ENCODE measurements around the gene WASF2. TPM values are rescaled to one million over a fixed set of nuclear protein-coding genes. Genes with fewer than 3 reads are reported as not detected.

WASF2 gene
- total RNA-seq, 1 donor from 2014 or later: 97.8 TPM

- no peak overlapping the region for H3K4me3 Mint-ChIP-seq
- no peak overlapping the region for H3K27ac Mint-ChIP-seq
- TF ChIP-seq CTCF (IDR thresholded peaks at IDR 0.05; ENCODE audit: unreplicated experiment): no peak
- no peaks in the 10 kb centered on the region for H3K27me3 Mint-ChIP-seq (ENCODE audit: low read depth)
- no peaks in the 10 kb centered on the region for H3K9me3 Mint-ChIP-seq
- H3K4me1 Mint-ChIP-seq: peaks cover 35% of the 10 kb centered on the region
- no peak for DNase-seq (ENCODE audit: low spot score in 2 of 2, unreplicated experiment in 2 of 2)
- H3K36me3 Mint-ChIP-seq: peaks cover 11% of the 10 kb centered on the region
Observed at GRCh38 chr1:27447399-27447798, 42.6 kb downstream of the WASF2 start.

- DNase-seq (ENCODE audit: low spot score in 2 of 2, unreplicated experiment in 2 of 2): no peak
- no peaks in the 10 kb centered on the region for H3K27me3 Mint-ChIP-seq (ENCODE audit: low read depth)
- no peaks in the 10 kb centered on the region for H3K9me3 Mint-ChIP-seq
- H3K27ac Mint-ChIP-seq: no peak overlapping the region
- TF ChIP-seq CTCF (IDR thresholded peaks at IDR 0.05; ENCODE audit: unreplicated experiment): no peak
- peaks cover 34% of the 10 kb centered on the region for H3K4me1 Mint-ChIP-seq
- H3K36me3 Mint-ChIP-seq: peaks cover 11% of the 10 kb centered on the region
- H3K4me3 Mint-ChIP-seq: no peak overlapping the region
Observed at GRCh38 chr1:27446496-27447020, 43.4 kb downstream of the WASF2 start.

GRCh38 chr1:27445177-27445936, 44.6 kb downstream of the WASF2 start:
- no peak for TF ChIP-seq CTCF (IDR thresholded peaks at IDR 0.05; ENCODE audit: unreplicated experiment)
- peak overlapping the region; percentile 68 for H3K27ac Mint-ChIP-seq
- peaks cover 28% of the 10 kb centered on the region for H3K4me1 Mint-ChIP-seq
- H3K9me3 Mint-ChIP-seq: no peaks in the 10 kb centered on the region
- H3K36me3 Mint-ChIP-seq: peaks cover 11% of the 10 kb centered on the region
- no peaks in the 10 kb centered on the region for H3K27me3 Mint-ChIP-seq (ENCODE audit: low read depth)
- H3K4me3 Mint-ChIP-seq: no peak overlapping the region
- no peak for DNase-seq (ENCODE audit: low spot score in 2 of 2, unreplicated experiment in 2 of 2)

GRCh38 chr1:27444632-27445031, 45.3 kb downstream of the WASF2 start:
- H3K27me3 Mint-ChIP-seq (ENCODE audit: low read depth): no peaks in the 10 kb centered on the region
- H3K4me3 Mint-ChIP-seq: no peak overlapping the region
- no peak for DNase-seq (ENCODE audit: low spot score in 2 of 2, unreplicated experiment in 2 of 2)
- TF ChIP-seq CTCF (IDR thresholded peaks at IDR 0.05; ENCODE audit: unreplicated experiment): no peak
- peak overlapping the region; percentile 25 for H3K27ac Mint-ChIP-seq
- H3K4me1 Mint-ChIP-seq: peaks cover 28% of the 10 kb centered on the region
- H3K36me3 Mint-ChIP-seq: peaks cover 14% of the 10 kb centered on the region
- no peaks in the 10 kb centered on the region for H3K9me3 Mint-ChIP-seq

- no peak for DNase-seq (ENCODE audit: low spot score in 2 of 2, unreplicated experiment in 2 of 2)
- no peak overlapping the region for H3K27ac Mint-ChIP-seq
- peaks cover 3% of the 10 kb centered on the region for H3K36me3 Mint-ChIP-seq
- TF ChIP-seq CTCF (IDR thresholded peaks at IDR 0.05; ENCODE audit: unreplicated experiment): no peak
- peaks cover 28% of the 10 kb centered on the region for H3K4me1 Mint-ChIP-seq
- H3K4me3 Mint-ChIP-seq: no peak overlapping the region
- H3K27me3 Mint-ChIP-seq (ENCODE audit: low read depth): no peaks in the 10 kb centered on the region
- H3K9me3 Mint-ChIP-seq: no peaks in the 10 kb centered on the region
Observed at GRCh38 chr1:27439150-27439549, 50.8 kb downstream of the WASF2 start.

All from mesothelial cell of epicardium (in vitro differentiated cells).